SK-N-SH treated with all-trans-retinoic acid at 6 μM for 48 hours (cell line): Measurements from ENCODE around the gene UBA6.

ENCODE experiments used
- ARNTL ChIP-seq: fragments of 450-650 bp; formaldehyde crosslinking; IDR thresholded peaks from 2 replicates; pipeline ENCODE4 v1.5.0; 2020; ENCODE audit warnings: low read depth, mild to moderate bottlenecking, moderate library complexity, borderline replicate concordance
- CREB5 ChIP-seq: fragments of 250-450 bp; sonication (Bioruptor Pico); IDR thresholded peaks from 2 replicates; pipeline ENCODE4 v1.5.1; 2020; ENCODE audit warnings: low read depth, mild to moderate bottlenecking, moderate library complexity
- CSRNP3 ChIP-seq: fragments of 250-450 bp; sonication (Bioruptor Pico); IDR thresholded peaks from 2 replicates; pipeline ENCODE4 v1.5.1; 2021; ENCODE audit warnings: mild to moderate bottlenecking, moderate library complexity
- PATZ1 ChIP-seq: fragments of 250-450 bp; sonication (Bioruptor Pico); IDR thresholded peaks from 2 replicates; pipeline ENCODE4 v1.8.0; 2020; ENCODE audit warnings: mild to moderate bottlenecking, moderate library complexity, borderline replicate concordance
- SNAI2 ChIP-seq: fragments of 250-450 bp; sonication (Bioruptor Pico); IDR thresholded peaks from 2 replicates; pipeline ENCODE4 v1.5.0; 2020; ENCODE audit warnings: mild to moderate bottlenecking, moderate library complexity
- ZC3H10 ChIP-seq: fragments of 250-450 bp; sonication (Bioruptor Pico); IDR thresholded peaks from 2 replicates; pipeline ENCODE4 v1.5.1; 2021; ENCODE audit warnings: mild to moderate bottlenecking, moderate library complexity
- ZFP3 ChIP-seq: fragments of 250-450 bp; sonication (Bioruptor Pico); IDR thresholded peaks from 2 replicates; pipeline ENCODE4 v1.5.0; 2020; ENCODE audit warnings: mild to moderate bottlenecking, moderate library complexity
- ZFP30 ChIP-seq: fragments of 450-650 bp; formaldehyde crosslinking; IDR thresholded peaks from 2 replicates; pipeline ENCODE4 v1.5.0; 2022; ENCODE audit warnings: mild to moderate bottlenecking, moderate library complexity
- ZNF565 ChIP-seq: fragments of 450-650 bp; formaldehyde crosslinking; conservative IDR thresholded peaks from 2 replicates; pipeline ENCODE4 v1.5.0; 2020; ENCODE audit warnings: low read depth, mild to moderate bottlenecking, moderate library complexity
- ZNF70 ChIP-seq: fragments of 450-650 bp; formaldehyde crosslinking; IDR thresholded peaks from 2 replicates; pipeline ENCODE4 v1.5.0; 2020; ENCODE audit warnings: mild to moderate bottlenecking, moderate library complexity

GRCh38 chr4:67604029-67604381, 97.0 kb downstream of the UBA6 start:
- TF ChIP-seq ZFP3 (CRISPR knock-in tag) (no peak), SNAI2 (no peak), CREB5 (no peak), ZNF565 (CRISPR knock-in tag) (no peak), CSRNP3 (CRISPR knock-in tag) (no peak), ZC3H10 (no peak), ARNTL (CRISPR knock-in tag) (no peak), ZFP30 (CRISPR knock-in tag) (no peak), PATZ1 (CRISPR knock-in tag) (no peak), ZNF70 (no peak)
